Activated CD4-positive, alpha-beta T cell treated with anti-CD3 and anti-CD28 coated beads, Interleukin-2, amount 50 U/mL, for 48 hours (primary cell): ENCODE measurements around the gene WDR17.

Source experiments
- DNase-seq, 2 experiments: peaks; one replicate each; pipeline ENCODE4 v3.0.0-alpha.2; 2020

WDR17 gene

GRCh38 chr4:176065435-176066291, at the start of gene WDR17:
Gene WDR17 (plus strand): TSS chr4:176065841. CDS start chr4:176111581, 45,740 bp downstream.
- DNase-seq = peak; percentile 72 to 78

DNA sequence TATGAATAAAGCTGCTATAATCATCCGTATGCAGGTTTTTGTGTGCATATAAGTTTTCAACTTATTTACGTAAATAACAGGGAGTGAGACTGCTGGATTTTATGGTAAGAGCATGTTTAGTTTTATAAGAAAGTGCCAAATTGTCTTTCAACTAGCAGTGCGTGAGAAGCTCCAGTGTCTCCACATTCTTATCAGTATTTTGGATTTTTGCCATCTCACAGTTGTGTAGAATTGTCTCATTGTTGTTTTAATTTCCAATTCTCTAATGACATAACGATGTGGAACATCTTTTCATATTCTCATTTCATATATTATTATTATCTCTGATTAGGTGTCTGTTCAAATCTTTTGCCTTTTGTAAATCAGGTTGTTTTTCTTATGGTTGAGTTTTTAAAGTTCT, 49.0 kb upstream of the WDR17 start:
- DNase-seq = no peak

- DNase-seq = no peak
Observed at GRCh38 chr4:176020481-176021085, 45.1 kb upstream of the WDR17 start.

- no peak for DNase-seq
Observed at GRCh38 chr4:176030391-176030790, 35.2 kb upstream of the WDR17 start.

GRCh38 chr4:176031922-176032321, 33.7 kb upstream of the WDR17 start:
- DNase-seq = no peak

- DNase-seq = no peak
Observed at GRCh38 chr4:176032454-176032853, 33.2 kb upstream of the WDR17 start.

DNA sequence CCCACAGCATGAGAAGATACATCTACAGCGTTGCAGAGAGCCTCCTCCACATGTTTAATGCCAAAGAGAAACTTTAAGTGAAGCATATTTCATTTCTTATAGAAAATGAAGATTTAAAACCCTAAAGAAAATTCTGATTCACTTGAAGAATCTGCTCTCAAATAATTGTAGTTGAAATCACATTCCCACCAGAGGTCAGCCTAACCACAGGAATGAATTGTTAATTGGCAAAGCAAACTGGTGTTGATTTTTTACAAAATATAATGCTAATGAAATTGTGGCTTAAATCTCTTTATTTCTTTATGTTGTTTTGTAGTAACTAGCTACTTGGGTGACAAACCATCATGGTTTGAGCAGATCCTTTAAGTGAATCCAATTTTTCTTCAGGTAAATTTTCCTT, 31.1 kb upstream of the WDR17 start:
- DNase-seq = no peak

DNA sequence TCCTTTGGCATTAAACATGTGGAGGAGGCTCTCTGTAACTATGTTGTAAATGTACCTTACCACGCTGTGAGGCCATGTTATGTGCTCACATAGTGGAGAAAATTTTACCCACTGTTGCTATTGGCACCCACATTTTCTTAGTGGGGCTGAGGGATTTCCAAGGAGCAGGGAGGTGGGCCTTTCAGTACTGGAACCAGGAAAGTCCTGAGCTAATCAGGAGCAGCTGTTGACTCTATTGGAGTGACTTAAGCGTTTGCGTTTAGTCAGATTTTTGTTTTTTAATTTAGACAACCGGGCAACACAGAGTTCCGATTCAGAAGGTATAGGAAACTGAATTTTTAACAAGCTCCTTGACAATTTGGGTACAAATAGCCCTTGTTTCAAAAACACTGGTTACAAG, 30.7 kb upstream of the WDR17 start:
- DNase-seq = no peak

GRCh38 chr4:176036585-176037205, 28.9 kb upstream of the WDR17 start:
- DNase-seq = no peak

DNA sequence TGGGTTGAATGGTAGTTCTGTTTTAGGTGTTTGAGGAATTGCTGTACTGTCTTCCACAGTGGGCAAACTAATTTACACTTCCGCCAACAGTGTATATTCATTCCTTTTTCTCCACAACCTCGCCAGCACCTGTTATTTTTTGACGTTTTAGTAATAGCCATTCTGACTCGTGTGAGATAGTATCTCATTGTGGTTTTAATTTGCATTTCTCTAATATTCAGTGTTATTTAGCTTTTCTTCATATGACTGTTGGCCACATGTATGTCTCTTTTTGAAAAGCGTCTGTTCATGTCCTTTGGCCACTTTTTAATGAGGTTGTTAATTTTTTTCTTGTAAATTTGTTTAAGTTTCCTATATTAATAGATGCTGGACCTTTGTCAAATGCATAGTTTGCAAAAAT, 26.9 kb upstream of the WDR17 start:
- DNase-seq = no peak

DNA sequence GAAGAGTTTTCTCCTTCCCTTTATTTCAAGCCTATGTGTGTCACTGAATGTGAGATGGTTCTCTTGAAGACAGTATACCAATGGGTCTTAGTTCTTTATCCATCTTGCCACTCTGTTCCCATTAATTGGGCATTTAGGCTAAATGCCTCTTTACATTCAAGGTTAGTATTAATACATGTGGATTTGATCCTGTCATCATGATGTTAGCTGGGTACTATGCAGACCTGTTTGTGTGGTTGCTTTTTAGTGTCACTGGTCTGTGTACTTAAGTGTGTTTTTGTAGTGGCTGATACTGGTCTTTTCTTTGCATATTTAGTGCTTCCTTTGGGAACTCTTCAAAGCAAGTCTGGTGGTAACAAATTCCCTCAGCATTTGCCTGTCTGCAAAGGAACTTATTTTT, 23.4 kb upstream of the WDR17 start:
- DNase-seq = no peak

- no peak for DNase-seq
Observed at GRCh38 chr4:176043838-176044588, 21.6 kb upstream of the WDR17 start.

DNA sequence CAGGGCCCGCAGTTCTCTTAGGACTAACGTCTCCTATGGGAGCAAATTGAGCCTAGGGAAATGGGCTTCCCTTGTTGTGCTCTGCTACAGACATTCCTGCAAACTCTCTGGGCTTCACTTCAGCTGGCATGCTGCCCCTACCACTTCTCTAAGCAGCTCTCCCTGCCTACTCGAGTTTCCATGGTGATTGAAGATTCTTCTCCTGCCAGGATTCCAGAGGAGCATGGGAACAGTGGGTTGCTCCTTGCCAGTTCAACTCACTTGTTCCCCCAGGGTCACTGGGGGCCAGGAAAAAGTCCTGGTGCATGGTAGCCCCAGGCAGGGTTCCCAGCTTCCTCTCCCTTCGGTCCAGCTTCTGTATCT, 21.1 kb upstream of the WDR17 start:
- no peak for DNase-seq

- no peak for DNase-seq
Observed at GRCh38 chr4:176048631-176049030, 17.0 kb upstream of the WDR17 start.

DNA sequence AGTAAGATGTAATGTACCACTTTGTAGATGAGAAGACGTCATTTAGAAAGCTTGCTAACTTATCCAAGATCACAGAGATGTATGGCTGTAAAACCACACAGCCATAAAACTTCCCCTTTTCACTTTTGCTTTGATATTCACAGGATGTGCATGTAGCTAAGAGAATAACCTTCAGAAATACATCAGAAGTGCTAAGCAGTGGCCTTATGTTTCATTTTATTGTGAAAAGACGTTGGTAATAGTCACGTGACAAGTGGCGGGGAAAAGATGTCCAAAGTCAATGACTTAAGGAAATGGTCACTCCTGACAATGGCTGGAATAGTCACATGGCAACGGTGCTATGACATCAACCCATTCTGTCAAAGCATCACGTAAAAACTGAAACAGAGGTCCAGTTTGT, 12.9 kb upstream of the WDR17 start:
- DNase-seq = no peak

- no peak for DNase-seq
Observed at GRCh38 chr4:176053785-176054184, 11.9 kb upstream of the WDR17 start.

DNA sequence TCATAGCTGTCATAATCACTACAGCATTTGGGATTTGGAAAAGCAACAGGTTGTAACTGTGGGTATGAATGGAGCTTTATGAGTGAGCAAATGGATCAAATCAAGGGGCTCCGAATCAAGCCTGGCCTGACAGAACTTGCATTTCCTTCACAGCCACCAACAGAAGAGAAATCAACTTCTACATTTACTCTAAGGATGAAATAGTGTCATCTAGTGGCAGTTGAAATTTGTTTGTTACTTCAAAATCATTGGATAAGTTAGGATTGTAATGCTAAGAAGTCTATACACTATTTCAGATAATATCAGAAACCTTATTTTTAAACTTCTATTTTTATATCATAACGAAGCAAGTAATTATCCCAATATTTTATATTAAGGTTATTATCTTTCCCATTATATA, 10.7 kb upstream of the WDR17 start:
- DNase-seq = no peak

- no peak for DNase-seq
Observed at GRCh38 chr4:176063718-176064117, 1.9 kb upstream of the WDR17 start.

- DNase-seq = no peak
Observed at GRCh38 chr4:176064539-176064938, 1.1 kb upstream of the WDR17 start.

GRCh38 chr4:176066757-176067156, 1.1 kb downstream of the WDR17 start:
- DNase-seq = no peak

- no peak for DNase-seq
Observed at GRCh38 chr4:176077561-176077960, 11.9 kb downstream of the WDR17 start.

DNA sequence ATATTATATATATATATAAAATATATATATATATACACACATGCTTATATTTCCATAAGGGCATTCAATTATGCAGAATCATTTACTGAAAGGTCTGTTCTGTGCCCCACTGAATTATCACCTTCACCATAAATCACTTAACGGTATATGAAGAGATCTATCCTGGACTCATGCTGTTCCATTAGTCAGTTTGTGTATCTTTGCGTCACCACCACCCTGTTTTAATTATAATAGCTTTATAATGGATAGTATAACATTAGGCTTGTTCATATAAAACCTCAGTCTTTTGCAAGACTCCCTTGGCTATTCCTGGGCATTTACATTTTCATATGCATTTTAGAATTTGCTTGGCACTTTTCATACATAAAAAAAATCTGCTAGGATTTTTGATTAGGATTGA, 19.1 kb downstream of the WDR17 start:
- no peak for DNase-seq

DNA sequence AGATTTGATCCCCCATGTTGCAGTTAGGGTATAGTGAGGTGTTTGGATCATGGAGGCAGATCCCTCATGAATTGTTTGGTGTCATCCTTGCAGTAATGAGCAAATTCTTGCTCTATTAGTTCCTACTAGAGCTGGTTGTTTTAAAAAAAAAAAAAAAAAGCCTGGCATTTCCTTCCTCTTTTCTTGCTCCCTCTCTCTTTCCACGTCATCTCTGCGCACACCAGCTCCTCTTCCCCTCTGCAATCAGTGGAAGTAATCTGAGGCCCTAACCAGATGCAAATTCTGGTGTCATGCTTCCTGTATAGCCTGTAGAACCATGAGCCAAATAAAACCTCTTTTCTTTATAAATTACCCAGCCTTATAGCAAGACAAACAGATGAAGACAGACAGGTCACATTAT, 24.5 kb downstream of the WDR17 start:
- DNase-seq = no peak

- DNase-seq = no peak
Observed at GRCh38 chr4:176099314-176099713, 33.7 kb downstream of the WDR17 start.
